Fibroblast of villous mesenchyme (primary cell): ENCODE data around the gene TMTC2. TPM values are rescaled to one million over a fixed set of nuclear protein-coding genes. Genes with fewer than 3 reads are reported as not detected.

Experiments
- DNase-seq: peaks from one replicate; pipeline ENCODE4 v3.0.0-alpha.2; 2010; ENCODE audit warnings: low read depth
- H3K4me3 ChIP-seq: 2 replicates; pipeline ENCODE4 v1.5.1; 2011; ENCODE audit warnings: low read depth, mild to moderate bottlenecking, low read length
- CTCF ChIP-seq: IDR thresholded peaks from 2 replicates; pipeline ENCODE4 v1.5.1; 2012; ENCODE audit warnings: low read depth, mild to moderate bottlenecking, low read length; ENCODE audit not compliant: insufficient read depth
- total RNA-seq: library from RNA; depleted of rRNA; stranded (reverse); fragments of >200 nt; gene quantifications from 2 replicates; pipeline ENCODE4 v1.2.3, GENCODE V29; 2012

Gene TMTC2
- total RNA-seq, 1 donor = 5.2 TPM

GRCh38 chr12:83128540-83128939, 441.8 kb downstream of the TMTC2 start:
- TF ChIP-seq CTCF = no peak
- no peak for DNase-seq
- H3K4me3 ChIP-seq = no peak overlapping the region

DNA sequence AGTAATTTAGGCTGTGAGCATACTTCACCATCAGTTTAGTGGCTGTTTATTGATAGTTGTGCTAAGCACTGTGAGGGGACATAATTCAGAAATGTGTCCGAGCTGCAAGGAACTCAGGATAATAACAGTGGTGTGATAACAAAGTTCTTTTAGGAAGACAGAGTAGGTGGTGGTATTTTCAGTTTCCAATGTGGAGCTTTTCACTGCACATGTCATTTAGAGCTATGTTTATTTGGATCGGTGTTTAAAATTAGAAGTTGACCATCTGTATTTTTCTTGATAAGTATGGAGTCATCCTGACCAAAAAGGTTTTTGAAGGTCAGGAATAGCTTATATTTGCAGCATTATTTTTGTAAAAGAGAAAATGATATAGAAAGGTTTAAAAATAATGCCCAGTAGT, 443.5 kb downstream of the TMTC2 start:
- no peak for TF ChIP-seq CTCF
- no peak for DNase-seq

DNA sequence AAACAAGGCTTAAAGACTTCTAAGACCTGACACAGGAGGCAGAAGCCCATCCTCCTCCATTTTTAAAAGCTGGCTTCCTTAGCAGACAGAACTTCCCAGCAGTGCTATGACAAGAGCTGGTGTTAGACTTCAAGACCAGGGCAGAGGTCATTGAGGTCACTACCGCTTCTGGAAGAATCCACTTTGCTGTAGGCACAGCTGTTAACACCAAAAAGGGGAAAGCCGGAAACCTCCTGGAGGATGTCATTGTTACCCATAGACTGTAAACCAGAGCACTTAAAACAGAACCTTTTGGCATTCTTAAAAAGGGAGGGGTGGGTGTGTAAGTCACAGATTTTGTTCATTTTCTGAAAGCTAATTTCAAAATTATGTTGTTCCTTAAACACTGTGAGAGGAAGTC, 445.7 kb downstream of the TMTC2 start:
- no peak overlapping the region for H3K4me3 ChIP-seq
- no peak for DNase-seq

More for the DNA sequence above, 443.5 kb downstream of the TMTC2 start:
- H3K4me3 ChIP-seq = no peak overlapping the region

DNA sequence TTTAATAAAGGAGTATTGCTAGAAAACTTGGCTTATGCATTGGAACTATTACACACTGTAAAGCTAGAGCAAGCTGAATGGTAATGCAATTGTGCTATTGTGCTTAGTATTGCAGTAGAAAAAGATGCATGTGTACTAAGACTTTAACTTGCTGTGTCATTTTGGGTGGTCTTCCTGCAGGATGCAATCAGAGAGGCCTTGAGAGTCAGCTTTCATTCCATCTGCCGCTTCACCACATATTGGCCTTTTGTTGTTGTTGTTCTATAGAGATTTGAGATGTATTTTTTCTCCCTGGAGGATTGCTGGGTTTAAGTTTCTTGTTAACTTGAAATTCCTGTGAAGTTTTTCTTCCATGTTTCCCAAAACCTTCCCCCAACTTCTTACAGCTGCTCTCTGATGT, 449.7 kb downstream of the TMTC2 start:
- no peak for DNase-seq
- no peak overlapping the region for H3K4me3 ChIP-seq
- no peak for TF ChIP-seq CTCF

More for the DNA sequence above, 445.7 kb downstream of the TMTC2 start:
- TF ChIP-seq CTCF = no peak

- H3K4me3 ChIP-seq = no peak overlapping the region
- TF ChIP-seq CTCF = no peak
- no peak for DNase-seq
Observed at GRCh38 chr12:83140135-83140534, 453.4 kb downstream of the TMTC2 start.

- DNase-seq = no peak
- no peak for TF ChIP-seq CTCF
- H3K4me3 ChIP-seq = no peak overlapping the region
Observed at GRCh38 chr12:83141460-83141994, 454.8 kb downstream of the TMTC2 start.

DNA sequence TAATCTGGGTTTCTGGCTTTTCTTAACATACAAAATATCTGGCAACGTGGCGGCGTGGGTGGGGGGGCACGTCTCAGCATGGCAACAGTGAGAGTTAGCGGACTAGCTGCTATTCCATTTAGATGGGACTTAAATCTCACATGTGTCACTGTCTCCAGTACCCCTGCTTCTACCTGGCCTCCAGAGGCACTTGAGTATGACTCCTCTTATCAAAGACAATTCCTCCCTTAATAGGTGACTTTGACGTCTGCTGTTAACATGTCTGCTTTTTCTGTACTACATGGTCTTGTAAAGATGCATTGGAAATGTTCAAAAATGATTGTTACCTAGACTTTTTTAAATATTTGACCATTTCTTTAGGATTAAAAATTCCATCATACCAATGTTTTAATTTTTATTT, 456.2 kb downstream of the TMTC2 start:
- DNase-seq = no peak
- no peak overlapping the region for H3K4me3 ChIP-seq
- TF ChIP-seq CTCF = no peak
